ENCODE results near the gene KIAA1586.
"Not testable (repeated sequence)": the region's sequence is repeated elsewhere in the genome, so short reads cannot be mapped to it uniquely, and the experiment has no call there.

The KIAA1586 gene

GRCh38 chr6:57075092-57075491, 28.6 kb downstream of the KIAA1586 start:
- H3K27me3 ChIP-seq (ENCODE audit: control insufficient read depth, insufficient read depth, low read length): no peaks in the 10 kb centered on the region
- H3K4me3 ChIP-seq (ENCODE audit: low read depth, low read length): no peak overlapping the region
- H3K9ac ChIP-seq (ENCODE audit: low read depth, low read length): no peak overlapping the region

GRCh38 chr6:57078531-57079207, 32.2 kb downstream of the KIAA1586 start:
- Histone ChIP-seq H3K4me3 (ENCODE audit: low read depth, low read length) (no peak overlapping the region), H3K27me3 (ENCODE audit: control insufficient read depth, insufficient read depth, low read length) (no peaks in the 10 kb centered on the region), H3K9ac (ENCODE audit: low read depth, low read length) (no peak overlapping the region), H3K27ac (ENCODE audit: low read depth, low read length) (no peak overlapping the region), H3K36me3 (ENCODE audit: control insufficient read depth, insufficient read depth, low read length) (no peaks in the 10 kb centered on the region), H3K9me3 (ENCODE audit: control insufficient read depth, insufficient read depth, low read length) (no peaks in the 10 kb centered on the region), H3K4me1 (ENCODE audit: control insufficient read depth, insufficient read depth, low read length) (peaks cover 10% of the 10 kb centered on the region; the same call in 1 of the 2 replicates)

More at GRCh38 chr6:57075092-57075491, 28.6 kb downstream of the KIAA1586 start:
- Histone ChIP-seq H3K9me3 (ENCODE audit: control insufficient read depth, insufficient read depth, low read length) (peaks cover 4% of the 10 kb centered on the region; the same call in 1 of the 2 replicates), H3K27ac (ENCODE audit: low read depth, low read length) (no peak overlapping the region), H3K4me1 (ENCODE audit: control insufficient read depth, insufficient read depth, low read length) (peaks cover 16% of the 10 kb centered on the region), H3K36me3 (ENCODE audit: control insufficient read depth, insufficient read depth, low read length) (no peaks in the 10 kb centered on the region)

GRCh38 chr6:57085471-57085870, 39.0 kb downstream of the KIAA1586 start:
- no peak overlapping the region for H3K4me3 ChIP-seq (ENCODE audit: low read depth, low read length)
- no peaks in the 10 kb centered on the region for H3K27me3 ChIP-seq (ENCODE audit: control insufficient read depth, insufficient read depth, low read length)
- H3K36me3 ChIP-seq (ENCODE audit: control insufficient read depth, insufficient read depth, low read length): no peaks in the 10 kb centered on the region
- no peaks in the 10 kb centered on the region for H3K9me3 ChIP-seq (ENCODE audit: control insufficient read depth, insufficient read depth, low read length)
- no peak overlapping the region for H3K9ac ChIP-seq (ENCODE audit: low read depth, low read length)
- H3K4me1 ChIP-seq (ENCODE audit: control insufficient read depth, insufficient read depth, low read length): peaks cover 11% of the 10 kb centered on the region; the same call in 1 of the 2 replicates
- no peak overlapping the region for H3K27ac ChIP-seq (ENCODE audit: low read depth, low read length)

- H3K9ac ChIP-seq (ENCODE audit: low read depth, low read length): no peak overlapping the region
- no peaks in the 10 kb centered on the region for H3K9me3 ChIP-seq (ENCODE audit: control insufficient read depth, insufficient read depth, low read length)
- H3K27me3 ChIP-seq (ENCODE audit: control insufficient read depth, insufficient read depth, low read length): no peaks in the 10 kb centered on the region
- peaks cover 11% of the 10 kb centered on the region; the same call in 1 of the 2 replicates for H3K4me1 ChIP-seq (ENCODE audit: control insufficient read depth, insufficient read depth, low read length)
- no peak overlapping the region for H3K4me3 ChIP-seq (ENCODE audit: low read depth, low read length)
- H3K27ac ChIP-seq (ENCODE audit: low read depth, low read length): no peak overlapping the region
- peaks cover 3% of the 10 kb centered on the region for H3K36me3 ChIP-seq (ENCODE audit: control insufficient read depth, insufficient read depth, low read length)
These were observed 40.4 kb downstream of the KIAA1586 start for GRCh38 chr6:57086843-57087242.

GRCh38 chr6:57087916-57088315, 41.4 kb downstream of the KIAA1586 start:
- H3K9ac ChIP-seq (ENCODE audit: low read depth, low read length): no peak overlapping the region
- H3K27me3 ChIP-seq (ENCODE audit: control insufficient read depth, insufficient read depth, low read length): no peaks in the 10 kb centered on the region
- H3K27ac ChIP-seq (ENCODE audit: low read depth, low read length): no peak overlapping the region
- no peak overlapping the region for H3K4me3 ChIP-seq (ENCODE audit: low read depth, low read length)
- peaks cover 11% of the 10 kb centered on the region; the same call in 1 of the 2 replicates for H3K4me1 ChIP-seq (ENCODE audit: control insufficient read depth, insufficient read depth, low read length)
- no peaks in the 10 kb centered on the region for H3K9me3 ChIP-seq (ENCODE audit: control insufficient read depth, insufficient read depth, low read length)
- H3K36me3 ChIP-seq (ENCODE audit: control insufficient read depth, insufficient read depth, low read length): peaks cover 14% of the 10 kb centered on the region

- Histone ChIP-seq H3K9ac (ENCODE audit: low read depth, low read length) (no peak overlapping the region), H3K36me3 (ENCODE audit: control insufficient read depth, insufficient read depth, low read length) (peaks cover 23% of the 10 kb centered on the region), H3K27ac (ENCODE audit: low read depth, low read length) (peak overlapping the region; percentile 72), H3K27me3 (ENCODE audit: control insufficient read depth, insufficient read depth, low read length) (no peaks in the 10 kb centered on the region), H3K4me1 (ENCODE audit: control insufficient read depth, insufficient read depth, low read length) (peaks cover 11% of the 10 kb centered on the region; the same call in 1 of the 2 replicates), H3K9me3 (ENCODE audit: control insufficient read depth, insufficient read depth, low read length) (no peaks in the 10 kb centered on the region), H3K4me3 (ENCODE audit: low read depth, low read length) (peak overlapping the region; percentile 79)
These were observed 42.8 kb downstream of the KIAA1586 start for GRCh38 chr6:57089265-57089664.

GRCh38 chr6:57089687-57090457, 43.4 kb downstream of the KIAA1586 start, which contains the start of gene ZNF451:
Gene ZNF451 (plus strand): TSS chr6:57090188. CDS start chr6:57090254, 66 bp downstream.
- peak within 1 kb of the TSS; percentile 79 for H3K4me3 ChIP-seq (ENCODE audit: low read depth, low read length)
- H3K27me3 ChIP-seq (ENCODE audit: control insufficient read depth, insufficient read depth, low read length): no peaks in the 10 kb centered on the region
- H3K4me1 ChIP-seq (ENCODE audit: control insufficient read depth, insufficient read depth, low read length): peaks cover 11% of the 10 kb centered on the region; the same call in 1 of the 2 replicates
- peaks cover 30% of the 10 kb centered on the region for H3K36me3 ChIP-seq (ENCODE audit: control insufficient read depth, insufficient read depth, low read length)
- H3K9me3 ChIP-seq (ENCODE audit: control insufficient read depth, insufficient read depth, low read length): no peaks in the 10 kb centered on the region
- peak within 1 kb of the TSS; percentile 78 for H3K27ac ChIP-seq (ENCODE audit: low read depth, low read length)
- H3K9ac ChIP-seq (ENCODE audit: low read depth, low read length): peak within 1 kb of the TSS; percentile 79; the same call in 1 of the 2 replicates

GRCh38 chr6:57090458-57091067, 44.1 kb downstream of the KIAA1586 start:
- H3K9me3 ChIP-seq (ENCODE audit: control insufficient read depth, insufficient read depth, low read length); H3K27ac ChIP-seq (ENCODE audit: low read depth, low read length); H3K4me3 ChIP-seq (ENCODE audit: low read depth, low read length); H3K27me3 ChIP-seq (ENCODE audit: control insufficient read depth, insufficient read depth, low read length); H3K9ac ChIP-seq (ENCODE audit: low read depth, low read length): not testable (repeated sequence)
- peaks cover 33% of the 10 kb centered on the region for H3K36me3 ChIP-seq (ENCODE audit: control insufficient read depth, insufficient read depth, low read length)
- peaks cover 11% of the 10 kb centered on the region; the same call in 1 of the 2 replicates for H3K4me1 ChIP-seq (ENCODE audit: control insufficient read depth, insufficient read depth, low read length)

GRCh38 chr6:57091375-57091774, 44.9 kb downstream of the KIAA1586 start:
- peak overlapping the region; percentile 38; the same call in 1 of the 2 replicates for H3K4me3 ChIP-seq (ENCODE audit: low read depth, low read length)
- H3K36me3 ChIP-seq (ENCODE audit: control insufficient read depth, insufficient read depth, low read length): peaks cover 36% of the 10 kb centered on the region
- not testable (repeated sequence) for H3K27me3 ChIP-seq (ENCODE audit: control insufficient read depth, insufficient read depth, low read length); H3K9me3 ChIP-seq (ENCODE audit: control insufficient read depth, insufficient read depth, low read length); H3K9ac ChIP-seq (ENCODE audit: low read depth, low read length); H3K27ac ChIP-seq (ENCODE audit: low read depth, low read length)
- peaks cover 11% of the 10 kb centered on the region; the same call in 1 of the 2 replicates for H3K4me1 ChIP-seq (ENCODE audit: control insufficient read depth, insufficient read depth, low read length)

- Histone ChIP-seq H3K27ac (ENCODE audit: low read depth, low read length) (no peak overlapping the region), H3K9me3 (ENCODE audit: control insufficient read depth, insufficient read depth, low read length) (no peaks in the 10 kb centered on the region), H3K9ac (ENCODE audit: low read depth, low read length) (no peak overlapping the region), H3K4me3 (ENCODE audit: low read depth, low read length) (no peak overlapping the region), H3K27me3 (ENCODE audit: control insufficient read depth, insufficient read depth, low read length) (no peaks in the 10 kb centered on the region), H3K4me1 (ENCODE audit: control insufficient read depth, insufficient read depth, low read length) (no peaks in the 10 kb centered on the region), H3K36me3 (ENCODE audit: control insufficient read depth, insufficient read depth, low read length) (peaks cover 60% of the 10 kb centered on the region)
These were observed 48.2 kb downstream of the KIAA1586 start for GRCh38 chr6:57094689-57095088.

All from HUES48 (cell line).